SK-N-DZ (cell line): ENCODE data around the gene FZD10.

Experiments used
- DNase-seq: peaks from one replicate; pipeline ENCODE4 v3.0.0-alpha.2; 2015; ENCODE audit warnings: low spot score

Gene FZD10

DNA sequence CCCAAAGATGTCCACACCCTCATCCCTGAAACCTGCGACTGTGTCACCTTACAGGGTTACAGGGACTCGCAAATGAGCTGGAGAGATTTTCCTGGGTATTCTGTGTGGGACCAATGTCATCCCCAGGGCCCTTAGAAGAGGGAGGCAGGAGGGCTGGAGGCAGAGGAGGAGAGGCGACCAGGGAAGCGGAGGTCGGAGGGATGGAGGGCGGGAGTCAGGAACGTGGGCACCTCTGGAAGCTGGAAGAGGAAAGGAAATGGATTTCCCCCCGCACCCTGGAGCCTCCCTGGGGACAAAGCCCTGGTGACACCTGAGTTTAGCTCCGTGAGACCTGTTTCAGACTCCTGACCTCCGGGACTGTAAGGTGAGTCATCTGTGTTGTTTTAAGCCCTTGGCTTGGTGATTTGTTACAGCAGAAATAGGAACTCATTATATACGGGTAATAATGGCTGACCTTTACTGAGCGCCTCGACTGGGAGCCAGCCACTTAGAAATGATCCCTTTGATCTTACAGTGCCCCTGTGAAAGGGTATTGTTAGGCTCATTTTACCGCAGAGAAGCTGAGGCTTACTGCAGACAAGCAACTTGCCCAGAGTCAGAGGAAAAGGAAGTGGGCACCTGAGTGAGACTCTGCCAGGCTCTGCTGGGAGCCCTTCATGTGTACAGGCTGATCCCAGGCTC, 29.3 kb upstream of the FZD10 start:
- DNase-seq: no peak

DNA sequence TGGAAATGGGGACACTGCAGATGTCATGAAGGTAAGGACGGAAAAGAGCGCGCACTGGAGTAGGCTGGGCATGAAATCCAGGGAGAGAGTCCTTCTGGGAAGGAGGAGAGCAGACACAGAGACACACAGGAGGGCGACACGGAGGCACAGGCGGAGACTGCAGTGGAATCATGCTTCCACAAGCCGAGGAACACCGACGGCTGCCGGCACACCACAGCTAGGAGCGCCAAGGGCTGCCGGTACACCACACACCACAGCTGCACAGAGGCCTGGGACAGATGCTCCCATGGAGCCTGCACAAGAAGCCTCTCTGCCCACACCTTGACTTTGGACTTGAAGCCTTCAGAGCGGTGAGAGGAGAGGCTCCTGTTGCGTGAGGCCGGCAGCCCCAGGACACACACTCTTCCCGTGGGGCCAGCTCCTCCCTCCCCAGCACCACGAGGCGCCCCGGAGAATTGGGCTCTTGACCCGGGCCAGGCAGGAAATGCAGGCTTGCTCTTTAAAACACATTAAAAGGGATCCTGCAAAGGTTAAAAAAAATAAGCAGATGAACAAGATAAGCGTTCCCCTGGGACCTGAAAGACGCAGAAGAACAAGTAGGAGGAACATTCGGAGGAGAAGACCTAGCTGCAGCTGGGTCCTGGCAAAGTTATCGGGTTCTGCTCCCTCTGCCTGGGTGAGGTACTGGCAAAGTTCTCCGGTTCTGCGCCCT, 28.3 kb upstream of the FZD10 start:
- peak; percentile 37 for DNase-seq

DNA sequence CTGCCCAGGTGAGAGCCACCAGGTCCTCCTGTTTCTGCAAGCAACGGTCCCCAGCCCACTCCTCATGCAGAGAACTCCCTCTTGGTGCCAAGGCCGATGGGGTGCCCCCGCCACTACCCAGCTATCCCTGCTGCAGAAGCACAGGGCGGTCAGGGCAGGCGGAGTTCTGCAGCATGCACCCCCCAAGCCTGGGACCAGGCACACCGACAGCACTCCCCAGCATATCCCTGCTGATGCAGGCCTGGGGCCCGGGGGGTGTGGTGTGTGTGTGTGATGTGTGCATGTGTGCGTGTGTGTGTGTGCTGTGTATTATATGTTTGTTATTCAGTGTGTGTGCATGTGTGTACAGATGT, 27.7 kb upstream of the FZD10 start:
- no peak for DNase-seq

DNA sequence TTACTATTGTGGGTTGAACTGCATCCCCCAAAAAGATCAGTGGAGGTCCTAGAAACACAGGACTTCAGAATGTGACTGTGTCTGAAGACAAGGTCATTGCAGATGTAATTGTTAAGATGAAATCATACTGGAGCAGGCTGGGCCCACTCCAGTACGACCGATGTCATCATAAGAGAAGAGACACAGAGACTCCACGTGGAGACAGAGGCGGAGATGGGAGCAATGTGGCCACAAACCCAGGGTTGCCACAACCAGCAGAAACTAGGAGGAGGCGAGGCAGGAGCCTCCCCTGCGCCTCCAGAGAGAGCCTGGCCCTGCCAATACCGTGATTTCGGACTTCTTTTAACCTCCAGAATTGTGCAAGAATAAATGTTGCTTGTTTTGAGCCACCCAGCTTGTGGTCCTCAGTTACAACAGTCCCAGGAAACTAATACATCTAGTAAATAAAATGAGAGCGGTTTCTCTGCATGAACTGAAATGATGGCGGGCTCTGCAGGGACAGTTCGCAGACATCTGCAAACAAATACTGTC, 25.7 kb upstream of the FZD10 start:
- no peak for DNase-seq

DNA sequence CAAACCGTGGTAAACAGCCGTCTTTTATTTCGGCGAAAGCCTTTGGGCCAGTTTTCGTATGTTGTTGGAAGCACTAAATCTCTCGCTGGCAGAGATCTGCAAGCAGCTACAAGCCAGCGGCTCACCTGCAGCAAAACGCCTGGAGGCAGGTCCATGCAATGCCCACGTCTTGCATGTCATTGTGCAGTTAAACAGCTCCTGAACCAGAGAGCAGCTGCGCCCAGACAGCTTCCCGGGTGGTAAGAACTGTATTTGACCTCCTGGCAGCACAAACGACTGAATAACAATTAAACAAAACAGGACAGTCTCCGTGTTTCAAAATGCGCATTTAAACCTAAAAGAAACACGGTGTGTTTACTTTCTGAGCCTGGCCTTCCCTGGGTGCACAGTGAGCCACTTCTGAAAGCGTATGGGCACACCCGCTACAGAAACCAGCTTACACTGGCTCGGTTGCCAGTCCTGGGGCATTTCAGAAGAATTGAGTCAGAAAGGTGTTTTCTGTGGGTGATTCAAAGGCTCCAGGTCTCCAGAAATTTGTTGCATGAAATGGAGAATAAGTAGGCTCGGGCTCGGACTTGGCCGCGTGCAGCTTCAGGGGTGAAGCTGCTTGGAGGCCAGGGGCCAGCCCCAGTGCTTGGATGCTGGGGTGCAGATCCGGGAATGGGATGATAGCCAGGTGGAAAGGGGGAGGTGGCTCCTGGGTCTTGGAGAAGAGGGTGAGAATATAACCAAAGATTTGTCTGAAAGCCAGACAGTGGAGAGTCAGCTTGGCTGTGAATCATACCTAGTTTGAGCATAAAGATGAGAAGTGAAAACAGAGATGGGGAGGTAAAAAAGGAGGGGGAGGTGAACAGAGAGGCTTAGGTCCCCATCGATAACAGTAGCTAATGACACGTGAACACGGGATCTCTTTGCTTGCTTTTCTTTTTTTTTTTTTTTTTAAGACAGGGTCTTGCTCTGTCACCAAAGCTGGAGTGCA, 24.9 kb upstream of the FZD10 start:
- DNase-seq: no peak

DNA sequence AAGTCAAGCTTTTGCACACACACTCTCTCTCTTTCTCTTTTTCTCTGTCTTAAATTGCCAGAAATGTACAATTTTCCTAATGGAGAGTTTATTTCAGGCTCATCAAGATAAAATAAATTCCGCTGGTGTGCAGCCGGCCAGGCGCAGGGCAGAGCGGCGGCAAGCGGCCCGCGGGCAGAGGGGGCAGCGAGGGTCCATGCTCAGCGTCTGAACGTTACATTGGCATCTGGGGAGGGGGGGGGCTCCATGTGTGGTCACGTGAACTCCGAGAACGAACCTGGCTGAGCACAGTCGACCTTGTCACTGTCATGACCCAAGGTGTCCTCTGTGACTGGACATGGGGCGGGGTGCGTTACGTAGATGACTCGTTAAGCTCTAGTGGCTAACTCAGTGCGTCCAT, 23.8 kb upstream of the FZD10 start:
- no peak for DNase-seq

DNA sequence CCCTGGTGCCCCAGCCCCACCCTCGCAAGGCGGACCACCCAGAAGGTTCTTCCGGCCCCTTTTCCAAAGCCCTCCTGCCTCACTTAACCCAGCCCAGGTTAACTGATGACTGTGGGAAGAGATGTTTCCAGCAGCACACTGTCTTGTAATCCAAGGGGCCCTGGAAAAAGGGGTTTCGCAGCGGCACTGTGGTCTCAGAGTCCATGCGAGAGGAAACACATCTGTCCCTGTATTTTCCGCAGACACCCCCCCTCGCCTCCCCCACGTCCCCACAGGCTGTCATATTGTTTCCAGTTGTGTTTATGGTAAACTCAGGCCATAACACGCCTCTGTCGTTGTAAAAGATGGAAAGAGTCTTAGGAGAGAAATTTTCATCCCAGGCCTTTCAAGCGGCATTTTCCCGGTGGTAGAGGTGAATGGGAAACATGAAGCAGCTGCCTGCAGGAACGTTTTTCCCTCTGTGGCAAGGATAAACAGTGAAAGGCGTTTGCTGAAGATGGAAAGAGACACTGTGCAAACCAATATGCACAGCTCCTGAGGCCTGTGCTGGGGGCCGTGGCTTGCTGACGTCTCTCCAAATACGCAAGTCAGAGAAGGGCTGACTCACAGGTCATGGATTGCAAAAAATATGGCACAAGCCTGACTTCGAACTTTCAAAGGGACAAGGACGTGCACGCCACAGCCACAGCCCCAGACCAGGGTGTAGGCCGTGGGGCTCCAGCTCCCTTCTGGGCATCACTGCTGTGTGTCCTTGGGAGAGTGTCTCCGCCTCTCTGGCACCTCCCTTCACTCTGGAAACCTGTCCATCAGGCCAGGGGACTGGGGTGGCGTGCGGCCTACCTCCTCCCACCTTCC, 22.5 kb upstream of the FZD10 start:
- no peak for DNase-seq

DNA sequence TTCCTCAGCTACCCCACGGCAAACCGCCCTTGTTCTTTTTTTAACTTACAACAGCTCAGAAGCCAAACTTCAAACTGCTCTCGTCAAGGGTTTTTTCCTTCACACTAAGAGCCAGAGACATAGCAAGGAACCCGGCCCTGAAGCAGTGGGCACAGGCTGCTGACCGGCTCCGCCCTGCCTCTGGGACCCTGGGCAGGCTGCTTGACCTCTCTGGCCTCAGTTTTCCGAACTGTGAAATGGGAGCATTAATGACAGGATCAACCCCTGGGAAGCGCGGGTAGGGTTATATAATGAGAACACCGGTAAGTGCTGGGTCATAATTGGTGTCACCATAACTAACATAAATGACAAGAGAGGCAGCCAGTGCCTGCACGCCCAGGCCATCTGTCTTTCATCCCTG, 21.2 kb upstream of the FZD10 start:
- no peak for DNase-seq

DNA sequence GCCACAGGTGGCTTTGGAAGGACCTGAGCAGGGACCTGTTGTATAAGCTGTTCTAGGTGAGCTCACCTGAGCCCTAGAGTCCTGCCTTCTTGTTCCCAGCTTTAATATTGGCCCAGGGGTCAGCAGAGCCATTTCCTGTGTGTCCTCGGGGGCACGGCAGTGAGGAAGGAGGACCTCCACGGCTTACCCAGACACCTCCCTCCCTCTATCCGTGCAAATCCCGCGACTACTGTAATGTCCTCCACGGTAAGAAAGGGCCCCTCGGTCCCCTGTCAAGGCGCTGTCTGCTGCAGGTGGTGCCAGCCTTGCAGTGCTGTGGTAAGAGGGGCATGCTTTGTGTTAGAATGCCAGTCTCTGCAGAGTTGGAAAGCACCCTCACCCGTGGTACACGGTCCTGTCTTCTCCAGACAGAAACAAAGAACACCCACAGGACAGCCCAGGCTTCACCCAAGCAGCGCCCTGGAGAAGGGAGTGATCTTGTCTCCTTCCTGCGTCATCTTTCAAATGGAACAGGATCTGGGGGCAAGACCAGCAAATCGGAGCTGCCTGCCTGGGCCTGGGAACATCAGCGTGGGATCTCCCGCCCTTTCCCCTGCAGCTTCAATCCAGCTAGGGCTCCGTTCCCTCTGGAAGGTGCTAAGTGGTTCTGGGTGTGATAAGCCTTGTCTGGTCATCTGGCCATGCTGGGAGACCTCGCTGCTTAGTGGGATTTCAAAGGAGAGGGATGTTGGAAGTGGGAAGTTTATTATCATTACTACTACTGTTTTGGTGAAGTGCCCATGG, 20.2 kb upstream of the FZD10 start:
- DNase-seq: no peak

DNA sequence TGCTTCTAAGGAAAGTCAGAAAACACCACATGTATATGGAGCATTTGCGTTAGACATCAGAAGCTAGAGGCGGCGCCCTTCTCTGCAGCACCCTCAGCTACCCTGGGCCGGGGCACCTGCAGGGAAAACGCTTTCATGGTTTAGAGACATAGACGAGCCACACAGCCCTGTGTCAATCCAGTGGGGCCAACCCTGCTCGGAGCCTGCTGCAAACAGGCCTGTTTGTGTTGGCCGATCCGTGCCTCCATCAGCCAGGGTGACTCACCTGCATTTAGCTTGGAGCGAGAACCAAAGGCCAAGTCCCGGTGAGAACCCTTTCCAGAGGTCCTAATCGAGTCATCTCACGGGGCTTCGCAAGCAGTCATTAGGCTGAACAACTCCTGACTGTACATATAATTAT, 19.5 kb upstream of the FZD10 start:
- DNase-seq: no peak

DNA sequence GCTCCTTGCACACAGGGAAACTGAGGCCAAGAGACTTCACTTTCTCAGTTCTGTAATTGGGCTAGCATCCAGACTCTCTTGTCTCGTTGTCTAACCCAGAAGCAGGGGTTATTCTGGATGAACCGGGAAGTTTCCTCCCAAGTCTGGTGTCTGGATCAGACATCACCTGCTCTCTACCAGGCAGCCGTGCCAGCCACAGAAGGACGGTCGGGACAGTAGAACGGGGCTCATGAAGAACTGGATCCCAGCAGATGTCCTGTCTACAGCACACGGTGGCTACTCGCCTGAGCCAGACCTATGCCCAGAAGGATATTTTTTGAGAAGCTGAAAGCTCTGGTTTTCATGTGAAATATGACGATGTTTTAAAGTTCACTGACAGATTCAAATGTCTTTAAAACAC, 19.1 kb upstream of the FZD10 start:
- no peak for DNase-seq

DNA sequence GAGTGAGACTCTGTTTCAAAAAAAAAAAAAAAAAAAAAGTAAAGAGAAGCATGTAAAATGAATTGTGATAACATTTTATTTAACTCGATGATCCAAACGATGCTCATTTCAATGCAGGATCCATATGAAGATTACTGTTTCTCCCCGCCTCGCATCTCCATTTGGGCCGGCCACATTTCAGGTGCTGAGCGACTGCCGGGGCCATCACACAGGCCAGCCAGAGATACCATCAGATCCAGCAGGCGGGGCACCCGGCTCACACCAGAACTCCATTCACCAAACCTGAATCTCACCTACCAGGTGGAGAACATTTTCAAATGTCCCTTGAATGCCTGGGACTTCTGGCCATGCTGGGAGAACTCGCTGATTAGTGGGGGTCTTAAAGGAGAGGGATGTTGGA, 18.0 kb upstream of the FZD10 start:
- DNase-seq: no peak

DNA sequence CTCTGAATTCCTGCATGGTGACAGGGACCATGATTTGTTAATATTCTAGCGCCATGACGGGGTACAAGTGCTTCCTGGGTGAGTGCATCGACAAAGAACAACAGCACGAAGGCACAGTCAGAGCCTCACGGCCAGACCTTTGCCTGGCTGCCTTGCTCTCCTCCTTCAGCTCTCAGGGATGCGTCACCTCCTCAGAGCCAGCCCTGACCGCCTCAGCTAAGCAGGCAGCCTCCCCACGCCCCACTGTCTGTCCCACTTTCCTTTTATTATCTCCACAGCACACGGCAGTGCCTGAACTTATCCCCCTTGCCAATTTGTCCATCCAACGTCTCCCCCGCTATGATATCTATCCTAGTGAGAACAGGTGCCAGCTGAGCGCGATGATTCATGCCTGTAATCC, 16.5 kb upstream of the FZD10 start:
- no peak for DNase-seq

DNA sequence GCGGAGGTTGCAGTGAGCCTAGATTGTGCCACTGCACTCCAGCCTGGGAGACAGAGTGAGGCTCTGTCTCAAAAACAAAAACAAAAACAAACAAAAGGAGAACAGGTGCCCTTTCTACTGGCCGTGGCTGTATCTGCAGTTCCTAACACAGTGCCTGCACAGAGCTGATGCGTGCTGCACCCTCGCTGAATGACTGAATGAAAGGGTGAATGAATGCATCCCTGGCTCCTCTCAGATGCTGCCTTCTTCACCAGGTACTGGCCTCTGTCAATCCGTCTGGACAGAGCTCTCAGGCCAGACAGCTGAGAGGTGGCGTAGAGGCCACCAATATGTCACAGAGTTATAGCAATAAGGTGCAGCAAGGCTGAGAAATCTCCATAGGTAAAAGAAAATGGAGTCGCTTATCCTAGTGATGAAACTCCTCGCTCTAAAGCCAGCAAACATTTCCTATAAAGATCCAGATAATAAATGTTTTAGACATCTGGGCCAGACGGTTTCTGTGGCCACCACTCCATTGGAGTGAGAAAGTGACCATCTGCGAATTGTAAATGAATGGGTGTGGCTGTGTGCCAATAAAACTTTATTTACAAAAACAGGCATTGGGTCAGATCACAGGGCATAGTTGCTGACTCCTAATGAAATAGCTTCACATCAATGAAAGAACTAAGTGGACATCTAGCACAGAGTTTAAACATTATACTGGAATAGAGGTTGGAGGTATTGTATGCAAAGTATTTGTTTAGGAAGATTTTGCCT, 15.9 kb upstream of the FZD10 start:
- DNase-seq: no peak

DNA sequence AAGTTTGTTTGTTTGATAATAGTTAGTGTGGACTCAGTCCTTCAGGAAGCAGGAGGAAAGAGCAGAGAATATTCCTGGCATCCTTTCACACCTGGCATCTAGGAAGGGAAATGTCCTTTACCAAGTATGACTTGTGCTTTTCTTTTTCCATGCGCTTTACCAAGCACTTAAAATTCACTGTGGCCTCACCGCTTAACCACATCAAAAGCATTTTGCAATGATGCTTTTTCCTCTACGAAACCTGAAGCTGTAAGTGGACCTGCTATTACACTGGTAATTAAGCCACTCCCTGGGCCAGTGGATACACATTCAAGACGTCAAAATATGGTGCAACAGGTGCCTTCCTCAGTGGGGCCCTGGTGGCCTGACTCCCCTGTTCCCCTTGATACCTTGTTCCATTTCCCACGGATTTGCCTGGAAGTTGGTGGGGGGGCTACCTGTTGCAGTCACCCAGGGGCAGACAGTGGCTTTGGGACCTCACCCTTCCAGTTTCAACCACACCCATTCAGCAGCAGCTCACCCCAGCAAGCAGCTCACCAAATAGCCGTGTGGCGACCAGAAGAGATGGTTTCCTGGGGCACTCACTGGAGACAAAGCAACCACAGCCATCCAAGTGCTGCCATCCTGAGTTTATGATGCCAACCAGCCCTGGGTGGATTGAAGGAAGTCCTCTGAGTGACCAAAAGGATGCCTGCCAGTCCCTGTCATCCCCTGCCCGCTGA, 14.2 kb upstream of the FZD10 start:
- DNase-seq: no peak

DNA sequence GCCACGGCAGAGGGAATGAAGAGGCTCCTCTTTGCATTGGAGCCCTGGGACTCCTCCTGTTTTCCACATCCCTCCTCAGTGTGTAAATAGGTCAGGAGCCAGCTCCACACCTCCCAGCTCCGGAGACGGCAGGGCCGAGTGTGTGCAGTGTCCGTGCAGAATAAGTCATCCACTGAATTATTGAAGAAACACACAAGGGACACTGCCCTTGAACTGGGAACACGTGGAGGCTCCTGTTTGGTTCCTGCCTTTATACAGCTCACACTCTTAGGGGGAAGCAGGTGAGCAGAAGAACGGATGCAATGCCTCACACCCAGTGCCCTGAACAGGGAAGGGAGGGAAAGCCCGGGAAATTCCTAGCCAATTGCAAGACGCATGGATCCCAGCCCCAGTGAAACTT, 10.4 kb upstream of the FZD10 start:
- no peak for DNase-seq

DNA sequence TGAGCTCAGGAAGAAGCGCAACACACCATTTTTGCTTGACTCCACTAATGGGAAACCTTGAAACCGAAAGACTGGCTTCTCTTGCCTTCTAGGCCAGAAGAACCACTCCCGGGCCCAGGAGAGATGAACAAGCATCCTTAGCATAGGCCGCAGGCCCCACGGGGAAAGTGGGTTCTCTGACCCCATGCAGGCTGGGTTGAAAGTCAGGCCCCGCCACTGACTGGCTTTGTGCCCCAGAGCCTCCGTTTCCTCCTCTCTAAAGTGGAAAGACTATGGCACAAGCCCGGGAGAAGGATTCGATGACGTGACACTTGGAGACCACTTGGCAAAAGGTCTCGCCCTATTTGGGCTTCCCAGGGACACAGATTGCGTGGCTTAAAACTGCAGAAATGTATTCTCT, 9.9 kb upstream of the FZD10 start:
- DNase-seq: no peak

DNA sequence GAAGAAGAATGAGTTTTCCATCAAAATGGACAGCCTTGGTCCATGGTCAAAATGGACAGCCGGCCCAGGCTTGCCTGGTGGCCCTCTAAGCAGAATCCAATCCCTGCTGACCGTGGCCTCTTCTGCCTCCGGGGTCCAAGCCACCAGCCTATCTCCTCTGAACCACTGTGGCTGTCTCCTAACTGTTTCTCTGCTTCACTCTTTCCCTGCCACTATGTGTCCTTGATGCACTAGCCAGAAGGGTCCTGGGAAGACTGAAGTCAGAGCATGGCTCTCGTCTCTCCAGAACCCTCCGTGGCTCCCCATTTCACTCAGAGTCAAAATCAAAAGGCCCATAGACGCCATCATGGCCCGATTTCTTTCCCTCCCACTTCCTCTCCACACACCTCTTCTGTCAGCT, 8.5 kb upstream of the FZD10 start:
- DNase-seq: no peak
